ENCODE results near the gene SPAG16.

The SPAG16 gene

DNA sequence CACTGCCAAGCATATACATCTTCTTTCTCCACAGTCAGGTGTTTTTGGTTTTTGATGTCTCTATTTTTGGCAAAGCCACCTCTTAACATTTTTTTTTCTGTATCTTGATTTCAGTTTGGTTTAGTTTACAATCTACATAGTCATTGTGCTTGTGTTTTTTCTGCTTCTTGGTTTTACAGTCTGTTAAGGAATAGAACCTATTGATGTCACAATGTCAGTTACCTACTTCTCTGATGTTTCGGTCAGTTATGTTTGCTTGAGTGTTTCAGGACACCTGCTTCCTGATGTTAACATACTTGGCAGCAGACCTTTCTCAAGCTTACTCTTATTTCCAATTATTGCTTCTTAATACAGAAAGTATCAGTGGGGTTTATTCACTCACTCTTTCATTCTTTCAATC is 253.3 kb downstream of the SPAG16 start:
- in situ Hi-C loops (cut with HindIII; ENCODE audit: low sequenced_read_pairs): no loop called here

DNA sequence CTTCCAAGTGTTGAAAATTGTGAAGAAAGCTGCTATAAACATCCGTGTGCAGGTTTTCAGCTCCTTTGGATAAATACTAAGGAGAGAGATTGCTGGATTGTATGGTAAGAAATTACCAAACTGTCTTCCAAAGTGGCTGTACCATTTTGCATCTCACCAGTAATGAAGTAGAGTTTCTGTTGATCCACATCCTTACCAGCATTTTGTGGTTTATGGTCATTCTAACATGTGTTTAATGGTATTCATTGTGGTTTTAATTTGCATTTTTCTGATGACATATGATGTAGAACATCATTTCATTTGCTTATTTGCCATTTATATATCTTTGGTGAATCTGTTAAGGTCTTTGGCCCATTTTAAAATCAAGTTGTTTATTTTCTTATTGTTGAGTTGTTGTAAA is 260.7 kb downstream of the SPAG16 start:
- in situ Hi-C loops (cut with HindIII; ENCODE audit: low sequenced_read_pairs): no loop called here

DNA sequence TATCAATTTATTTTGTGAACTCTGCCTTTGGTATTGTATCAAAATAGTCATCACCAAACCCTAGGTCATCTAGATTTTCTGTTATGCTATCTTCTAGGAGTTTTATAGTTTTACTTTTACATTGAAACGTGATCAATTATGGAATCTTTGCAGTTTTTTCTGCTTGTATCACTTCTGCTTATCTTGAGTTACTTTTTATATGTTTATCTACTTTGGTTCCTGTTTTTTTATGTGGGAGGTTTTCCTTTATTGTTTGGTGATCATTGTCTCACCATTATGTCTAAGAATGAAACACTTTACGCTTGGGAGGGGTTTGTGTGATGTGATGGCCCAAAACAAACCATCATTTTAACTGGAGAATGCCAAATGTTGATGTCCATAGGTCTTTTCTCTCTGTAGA is 261.2 kb downstream of the SPAG16 start:
- in situ Hi-C loops (cut with HindIII; ENCODE audit: low sequenced_read_pairs): no loop called here

DNA sequence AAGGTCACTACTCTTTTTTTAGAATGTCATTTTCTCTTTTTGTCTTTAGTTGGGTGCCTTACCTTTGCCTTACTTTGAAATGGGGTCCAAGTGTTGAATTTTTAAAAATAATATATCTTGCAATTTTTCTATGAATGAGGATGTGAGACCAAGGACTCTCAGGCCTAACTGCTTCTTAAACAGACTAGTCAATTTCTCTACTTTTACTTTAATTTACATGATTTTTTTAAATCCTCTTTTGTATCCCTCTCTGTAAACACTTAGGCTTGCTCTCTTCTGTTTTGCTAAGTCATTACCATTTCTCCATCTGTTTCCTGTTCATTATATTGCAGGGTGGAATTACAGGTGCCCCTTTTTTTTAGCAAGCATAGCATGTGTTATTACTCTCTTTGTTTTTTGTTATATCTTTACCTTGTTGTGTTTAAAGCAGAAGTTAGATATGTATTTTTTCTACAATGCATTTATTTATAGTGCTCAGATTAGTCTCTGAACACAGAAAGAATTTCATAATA is 261.8 kb downstream of the SPAG16 start:
- in situ Hi-C loops (cut with HindIII; ENCODE audit: low sequenced_read_pairs): no loop called here

DNA sequence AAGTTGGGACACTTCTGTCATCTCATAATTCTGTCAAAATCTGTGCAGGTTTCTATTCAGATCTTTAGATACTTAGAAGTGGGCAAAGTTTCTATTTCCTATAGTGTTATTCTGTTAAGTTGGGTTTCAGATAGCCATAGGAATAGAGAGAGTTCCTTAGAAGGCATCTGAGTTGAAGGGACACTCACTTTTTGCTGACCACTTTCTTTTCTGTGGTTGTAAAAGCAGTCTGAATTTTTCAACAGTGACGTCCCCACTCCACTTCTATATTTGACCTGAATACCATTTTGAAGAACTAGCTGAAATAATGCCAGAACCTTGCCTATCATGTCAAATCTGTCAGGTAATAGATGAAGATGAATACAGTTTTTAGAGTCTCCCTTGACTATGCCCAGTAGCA is 267.3 kb downstream of the SPAG16 start:
- in situ Hi-C loops (cut with HindIII; ENCODE audit: low sequenced_read_pairs): no loop called here

DNA sequence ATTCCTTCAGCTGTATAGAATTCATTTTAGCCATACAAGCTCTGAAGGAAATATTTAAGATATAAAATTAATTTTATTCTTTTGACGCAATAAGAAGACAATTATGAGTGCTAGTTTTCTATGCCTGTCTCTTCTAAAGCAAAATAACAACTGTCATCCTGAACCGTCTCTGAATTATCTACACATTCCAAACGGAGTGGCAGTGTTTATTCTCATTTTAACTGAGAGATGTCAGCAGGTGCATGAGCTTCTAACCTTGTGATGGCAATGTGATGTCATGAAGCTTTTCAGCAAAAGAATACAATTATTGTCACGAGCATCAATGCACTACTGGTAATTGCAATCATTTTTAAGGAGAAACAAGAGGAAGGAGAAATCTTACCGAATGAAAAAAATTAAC is 274.8 kb downstream of the SPAG16 start:
- in situ Hi-C loops (cut with HindIII; ENCODE audit: low sequenced_read_pairs): no loop called here

DNA sequence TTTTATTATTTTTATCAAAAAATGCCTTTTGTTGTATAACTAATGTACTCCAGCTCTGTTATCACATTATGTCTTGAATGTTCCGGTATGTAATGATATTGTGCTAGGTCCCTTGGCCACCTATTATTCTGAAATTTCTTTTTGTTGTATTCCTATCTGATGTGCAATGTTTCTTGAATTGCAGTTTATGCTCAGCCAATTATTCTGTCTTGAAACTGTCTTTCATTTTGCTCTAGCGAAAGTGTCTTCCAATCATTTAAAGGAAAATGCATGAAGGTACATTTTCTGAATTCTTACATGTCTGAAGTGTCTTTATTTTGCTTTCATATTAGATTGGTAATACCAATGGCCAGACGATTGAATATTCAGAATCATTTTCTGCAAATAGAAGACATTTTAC is 277.5 kb downstream of the SPAG16 start:
- in situ Hi-C loops (cut with HindIII; ENCODE audit: low sequenced_read_pairs): no loop called here

DNA sequence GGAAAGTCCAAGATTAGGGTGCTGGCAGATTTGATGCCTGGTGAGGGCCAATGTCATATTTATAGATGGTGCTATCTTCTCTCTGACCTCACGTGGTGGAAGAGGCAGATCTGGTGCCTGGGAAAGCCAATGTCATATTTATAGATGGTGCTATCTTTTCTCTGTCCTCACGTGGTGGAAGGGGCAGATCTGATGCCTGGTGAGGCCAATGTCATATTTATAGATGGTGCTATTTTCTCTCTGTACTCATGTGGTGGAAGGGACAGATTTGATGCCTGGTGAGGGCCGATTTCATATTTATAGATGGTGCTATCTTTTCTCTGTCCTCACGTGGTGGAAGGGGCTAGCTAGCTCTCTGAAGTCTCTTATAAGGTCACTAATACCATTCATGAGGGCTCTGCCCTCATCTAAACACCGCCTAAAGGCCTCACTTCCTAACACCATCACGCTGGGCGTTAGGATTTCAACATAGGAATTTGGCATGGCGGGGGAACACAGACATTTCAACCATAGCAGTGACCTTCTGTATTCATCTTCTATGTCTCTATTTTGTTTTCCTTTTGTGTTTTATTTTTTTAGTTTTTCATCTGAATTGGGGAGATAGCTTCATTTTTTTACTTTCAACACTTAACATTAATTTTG is 278.4 kb downstream of the SPAG16 start:
- in situ Hi-C loops (cut with HindIII; ENCODE audit: low sequenced_read_pairs): no loop called here

DNA sequence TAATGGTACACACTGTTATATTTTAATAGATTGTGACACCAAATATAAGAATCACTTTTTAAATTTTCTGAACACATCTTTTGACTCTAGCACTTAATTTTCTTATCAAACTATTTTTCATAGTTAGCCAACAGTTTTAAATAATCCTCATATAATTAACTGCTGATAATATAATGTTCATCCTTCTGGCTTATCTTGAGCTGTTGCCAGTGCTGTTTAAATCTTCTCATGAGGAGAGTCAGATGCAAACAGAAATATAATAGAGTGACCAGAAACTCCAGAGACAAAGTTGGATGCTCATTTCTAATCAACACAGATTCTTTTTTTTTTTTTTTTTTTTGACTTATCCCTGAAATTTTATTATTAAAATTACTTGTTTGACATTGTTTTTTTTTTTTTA is 282.6 kb downstream of the SPAG16 start:
- in situ Hi-C loops (cut with HindIII; ENCODE audit: low sequenced_read_pairs): no loop called here

DNA sequence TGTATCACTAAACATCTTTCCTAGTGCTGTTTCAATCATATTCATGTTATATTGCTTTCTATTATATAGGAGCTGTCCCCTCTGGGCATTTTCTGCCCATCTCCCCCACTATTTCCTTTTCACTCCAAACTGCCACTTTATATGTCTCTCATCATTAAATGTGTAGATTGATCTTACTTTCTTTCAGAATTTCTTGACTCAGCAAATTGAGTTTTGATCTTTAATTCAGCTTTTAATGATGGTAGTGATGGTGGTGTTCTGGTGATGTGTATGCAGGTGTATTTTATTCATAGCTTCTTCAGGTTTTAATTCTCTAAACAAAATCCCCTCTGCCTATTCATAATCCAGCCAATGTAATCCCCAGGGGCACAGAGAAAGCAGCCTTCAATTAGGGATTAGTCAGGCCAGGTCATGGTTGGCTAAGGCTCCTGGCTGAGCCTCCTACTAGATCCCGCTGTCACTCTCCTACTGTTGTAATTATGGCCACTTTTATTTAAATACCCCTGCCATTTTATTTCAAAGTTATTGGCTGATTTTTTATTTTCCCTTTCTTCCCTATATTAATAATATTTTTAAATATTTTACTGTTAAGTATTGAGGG is 325.4 kb downstream of the SPAG16 start:
- in situ Hi-C loops (cut with HindIII; ENCODE audit: low sequenced_read_pairs): no loop called here

DNA sequence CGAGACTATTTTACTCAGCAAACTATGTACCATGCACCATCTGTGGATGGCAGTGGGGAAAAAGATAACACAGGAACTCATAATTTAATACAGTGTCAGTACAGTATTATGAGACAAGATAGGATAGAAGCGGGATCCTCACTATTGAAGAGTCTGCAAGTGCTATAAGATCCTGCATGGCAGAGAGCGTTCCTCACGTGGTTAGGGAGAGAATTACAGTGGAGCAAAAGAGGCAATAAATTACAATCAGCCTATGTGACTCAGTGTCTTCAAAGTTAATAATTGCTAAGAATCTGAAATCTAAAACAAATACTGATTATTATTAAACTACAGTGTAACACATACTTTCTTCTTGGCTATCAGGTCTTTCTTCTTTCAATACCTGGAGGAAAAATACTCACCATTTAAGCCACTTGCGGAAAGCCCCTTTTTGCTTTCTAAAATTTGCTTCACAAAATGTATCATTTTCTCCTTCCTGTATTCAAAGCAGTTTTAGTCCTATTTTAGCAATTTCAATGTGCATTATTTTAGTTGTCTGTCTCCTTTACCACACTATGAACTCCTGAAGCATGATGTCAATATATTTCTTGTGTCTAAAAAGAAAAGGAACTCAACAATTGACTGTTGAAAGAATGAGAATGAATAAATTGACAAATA is 342.9 kb downstream of the SPAG16 start:
- in situ Hi-C loops (cut with HindIII; ENCODE audit: low sequenced_read_pairs): no loop called here

DNA sequence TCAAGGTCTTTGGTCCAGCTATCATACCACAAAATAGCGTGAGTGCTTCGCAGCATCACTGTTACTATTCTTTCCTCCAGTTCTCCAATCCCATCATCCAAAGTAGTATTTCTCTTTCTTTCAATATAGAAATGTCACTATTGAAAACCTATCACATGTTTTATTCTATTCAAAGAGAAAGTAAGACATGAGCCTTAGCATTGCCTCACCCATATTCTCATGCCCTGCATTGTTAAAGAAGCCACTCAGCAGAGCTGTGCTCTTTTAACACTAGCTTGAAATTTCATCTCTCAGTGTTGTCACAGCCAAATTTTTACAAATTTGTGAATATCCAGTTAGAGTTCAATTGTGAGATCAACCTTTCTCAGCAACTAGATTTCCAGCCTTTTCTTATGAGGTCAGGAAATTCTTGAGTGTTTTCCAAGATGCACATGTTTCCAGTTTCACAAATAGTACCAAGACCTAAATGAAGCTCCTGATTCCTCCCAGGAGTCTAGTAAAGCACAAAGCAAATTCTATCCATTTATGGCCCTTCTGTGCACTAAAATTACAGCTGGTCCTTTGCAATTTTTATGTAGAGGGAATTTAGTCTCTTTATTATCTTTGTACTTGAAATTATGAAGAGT is 343.7 kb downstream of the SPAG16 start:
- in situ Hi-C loops (cut with HindIII; ENCODE audit: low sequenced_read_pairs): no loop called here

DNA sequence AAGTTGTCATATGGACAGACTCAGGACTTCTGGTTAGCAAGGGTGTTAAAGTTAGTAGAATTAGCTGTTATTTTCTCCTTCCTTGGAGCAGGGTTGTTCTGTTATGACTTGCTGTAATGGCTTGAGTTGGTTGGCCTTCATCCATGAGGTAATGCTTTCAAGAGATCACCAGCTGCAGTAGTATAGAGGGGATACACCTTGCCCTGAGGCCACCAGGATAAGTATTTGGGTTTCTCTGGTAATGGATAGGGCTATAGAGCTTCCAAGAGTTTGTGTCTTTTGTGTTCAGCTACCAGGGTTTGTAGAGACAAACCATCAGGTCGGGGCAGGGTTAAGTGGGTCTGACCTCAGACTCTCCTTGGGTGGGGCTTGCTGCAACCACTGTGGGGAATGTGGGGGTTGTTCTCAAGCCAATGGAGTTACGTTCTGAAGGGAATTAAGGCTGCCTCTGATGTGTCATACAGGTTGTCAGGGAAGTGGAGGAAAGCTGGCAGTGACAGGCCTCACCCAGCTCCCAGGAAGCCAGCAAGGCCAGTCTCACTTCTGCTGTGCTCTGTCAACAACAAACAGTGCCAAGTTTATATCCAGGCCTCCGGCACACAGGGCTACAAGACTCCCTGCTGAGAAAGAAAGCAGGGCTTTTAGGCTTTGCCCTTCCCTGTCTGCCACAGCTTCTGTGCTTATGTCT is 356.6 kb downstream of the SPAG16 start:
- in situ Hi-C loops (cut with HindIII; ENCODE audit: low sequenced_read_pairs): no loop called here

DNA sequence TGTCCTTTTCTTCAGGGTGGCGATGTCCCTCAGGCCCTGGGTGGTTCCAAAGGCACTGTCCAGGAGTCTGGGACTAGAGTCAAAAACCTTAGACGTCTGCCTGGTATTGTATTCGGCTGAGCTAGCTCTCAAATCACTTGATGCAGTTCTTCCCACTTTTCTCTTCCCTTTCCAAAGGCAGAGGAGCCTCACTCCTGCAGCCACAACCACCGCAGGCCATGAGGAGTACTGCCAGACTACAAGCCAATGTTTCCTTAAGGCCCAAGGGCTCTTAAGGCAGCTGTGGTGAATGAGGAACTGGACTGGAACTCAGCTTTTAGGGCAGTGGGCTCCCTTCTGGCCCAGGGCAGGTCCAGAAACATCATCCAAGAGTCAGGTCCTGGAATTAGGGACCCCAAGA is 360.7 kb downstream of the SPAG16 start:
- in situ Hi-C loops (cut with HindIII; ENCODE audit: low sequenced_read_pairs): no loop called here

DNA sequence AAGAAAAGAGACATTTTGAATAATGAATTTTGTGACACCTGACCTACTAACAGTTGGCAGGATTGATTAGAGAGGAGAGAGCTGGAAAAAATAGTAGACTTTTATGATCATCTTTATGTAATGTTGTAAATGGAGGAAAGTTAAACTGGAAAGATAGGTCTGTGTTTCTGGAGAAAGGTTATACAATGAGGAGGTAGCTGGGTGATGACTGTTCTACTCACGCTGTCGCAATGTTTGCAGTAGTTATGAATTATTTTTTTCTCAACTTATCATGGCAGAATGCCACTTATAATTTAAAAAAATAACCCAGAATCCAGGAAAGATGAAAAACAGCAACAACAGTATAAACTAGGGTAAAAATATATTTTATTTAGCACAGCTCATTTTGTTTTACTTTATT is 364.9 kb downstream of the SPAG16 start:
- in situ Hi-C loops (cut with HindIII; ENCODE audit: low sequenced_read_pairs): no loop called here

DNA sequence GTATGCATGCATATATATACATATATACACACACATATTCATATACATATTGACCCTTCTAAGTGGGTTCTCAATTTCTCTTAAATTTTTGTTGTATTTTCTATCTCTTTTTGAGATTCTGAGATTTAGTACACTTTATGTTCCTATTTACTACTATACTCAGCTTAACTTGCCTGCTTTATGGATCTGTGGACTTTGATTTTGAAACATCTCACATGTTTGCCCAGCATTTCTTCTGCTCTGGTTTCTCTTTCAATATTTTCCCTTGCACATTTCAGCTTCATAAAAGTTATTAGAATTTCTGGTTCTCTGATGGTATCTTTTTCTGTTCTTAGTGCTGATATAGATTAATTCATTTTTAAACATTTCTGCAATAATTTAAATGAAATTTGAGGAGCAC is 380.6 kb downstream of the SPAG16 start:
- in situ Hi-C loops (cut with HindIII; ENCODE audit: low sequenced_read_pairs): no loop called here

DNA sequence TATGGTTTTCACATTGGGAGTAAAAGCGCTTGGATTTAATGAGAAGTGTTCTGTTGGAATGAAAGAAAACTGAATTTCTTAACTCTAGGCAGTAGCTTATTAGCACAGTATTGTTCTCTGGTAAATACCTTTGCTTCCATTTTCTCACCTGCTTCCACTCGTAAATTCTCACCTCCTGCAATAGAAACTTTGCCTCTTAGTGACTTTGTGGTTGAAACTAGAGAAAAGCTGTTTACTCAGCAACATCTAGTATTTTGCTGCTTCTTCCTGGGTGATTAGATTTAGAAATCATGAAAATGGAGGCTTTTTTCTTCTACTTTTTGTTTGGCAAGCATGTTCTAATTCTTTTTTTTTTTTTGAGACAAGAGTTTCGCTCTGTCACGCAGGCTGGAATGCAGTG is 385.4 kb downstream of the SPAG16 start:
- in situ Hi-C loops (cut with HindIII; ENCODE audit: low sequenced_read_pairs): no loop called here

DNA sequence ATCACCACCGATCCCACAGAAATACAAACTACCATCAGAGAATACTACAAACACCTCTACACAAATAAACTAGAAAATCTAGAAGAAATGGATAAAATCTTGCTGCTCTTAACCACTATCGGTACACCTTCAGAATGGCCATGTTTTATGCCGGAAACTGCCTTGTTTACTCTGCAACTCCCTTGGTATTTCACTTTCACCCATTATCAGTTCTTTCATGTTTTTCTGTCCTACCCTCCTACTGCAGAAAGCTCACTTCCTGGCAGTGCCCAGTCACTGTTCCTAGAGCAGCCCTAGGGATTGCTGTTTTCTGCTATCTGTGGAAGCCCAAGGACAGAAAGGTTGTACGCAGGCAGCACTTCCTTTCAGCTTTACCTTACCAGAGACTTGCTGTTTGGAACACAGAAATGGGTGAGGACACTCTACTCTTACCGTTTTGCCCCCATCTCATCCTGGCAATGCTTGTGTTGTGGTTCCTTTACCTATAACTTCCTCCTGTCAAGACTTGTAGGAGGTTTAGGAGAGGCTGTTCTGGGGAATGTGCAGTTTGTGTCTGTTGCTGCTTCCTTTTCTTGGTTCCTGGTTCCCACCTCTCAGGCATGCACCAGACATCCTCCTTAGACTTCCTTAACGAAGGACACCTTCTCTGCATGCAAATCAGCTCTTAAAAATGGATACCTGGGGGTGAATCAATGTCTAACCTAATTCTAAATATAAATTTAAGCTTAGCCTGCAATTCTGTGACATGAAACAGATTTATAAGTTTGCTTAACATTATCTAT is 394.4 kb downstream of the SPAG16 start:
- in situ Hi-C loops (cut with HindIII; ENCODE audit: low sequenced_read_pairs): no loop called here

DNA sequence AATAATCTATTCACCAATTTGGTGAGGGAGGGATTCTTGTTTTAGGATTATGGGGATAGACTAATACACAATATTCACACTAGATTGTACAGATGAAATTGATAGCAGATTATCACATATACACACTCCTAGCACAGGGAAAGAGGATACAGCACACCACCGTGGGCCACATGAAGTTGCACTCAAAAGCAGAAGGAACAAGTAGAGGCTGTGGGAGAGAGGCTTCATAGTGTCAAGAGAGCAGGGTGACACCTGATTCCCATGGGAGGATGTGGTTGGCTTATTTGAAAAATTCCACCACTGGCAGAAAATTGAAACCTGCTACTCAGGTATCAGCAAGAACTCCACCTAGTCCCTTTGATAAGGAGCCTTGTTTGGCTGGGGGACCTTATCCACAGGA is 395.6 kb downstream of the SPAG16 start:
- in situ Hi-C loops (cut with HindIII; ENCODE audit: low sequenced_read_pairs): no loop called here

DNA sequence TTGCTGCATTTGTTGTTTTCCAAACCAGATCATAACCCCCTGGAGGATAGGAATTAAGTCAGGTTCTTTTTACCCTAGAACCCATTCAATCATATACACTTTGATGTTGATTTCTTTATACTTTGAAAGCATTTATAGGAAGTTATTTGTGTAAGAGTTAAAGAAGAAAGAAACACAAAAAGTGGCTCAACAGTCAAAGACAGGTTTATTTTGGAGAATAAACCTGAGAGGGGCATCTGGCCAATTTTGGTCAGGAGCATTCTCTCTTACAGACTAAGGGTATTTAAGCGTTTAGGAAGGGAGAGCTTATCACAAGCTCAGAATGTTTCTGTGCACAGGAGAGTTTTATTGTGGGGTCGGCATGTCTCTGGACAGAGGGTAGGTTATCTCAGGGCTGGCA is 398.0 kb downstream of the SPAG16 start:
- in situ Hi-C loops (cut with HindIII; ENCODE audit: low sequenced_read_pairs): no loop called here

DNA sequence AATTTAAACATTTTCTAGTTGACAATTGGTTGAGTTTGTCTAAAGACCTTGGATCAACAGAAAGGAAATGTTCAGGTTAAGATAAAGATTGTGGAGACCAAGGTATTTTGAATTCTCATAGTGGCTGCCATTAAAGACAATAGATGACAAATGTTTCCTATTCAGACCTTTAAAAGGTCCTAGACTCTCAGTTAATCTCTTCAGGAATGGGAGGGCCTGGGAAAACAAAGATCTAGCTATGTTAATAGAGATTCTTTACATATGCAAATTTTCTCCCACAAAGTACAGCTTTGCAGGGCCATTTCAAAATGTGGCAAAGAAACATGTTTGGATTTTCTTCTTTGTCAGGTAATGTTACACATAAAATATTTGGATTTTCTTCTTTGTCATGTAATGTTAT is 403.9 kb downstream of the SPAG16 start:
- in situ Hi-C loops (cut with HindIII; ENCODE audit: low sequenced_read_pairs): no loop called here
